Measurements from ENCODE around the gene TPBGL.
A peak's percentile ranks its signal among the peaks of the same experiment; 100 is the strongest.

TPBGL gene

GRCh38 chr11:75240311-75241035, at the start of gene TPBGL:
TSS of gene TPBGL (plus strand) at chr11:75240774. CDS start at chr11:75241050, 276 bp downstream.
- peak; percentile 16 for DNase-seq (ENCODE audit: low read depth, low spot score)

DNA sequence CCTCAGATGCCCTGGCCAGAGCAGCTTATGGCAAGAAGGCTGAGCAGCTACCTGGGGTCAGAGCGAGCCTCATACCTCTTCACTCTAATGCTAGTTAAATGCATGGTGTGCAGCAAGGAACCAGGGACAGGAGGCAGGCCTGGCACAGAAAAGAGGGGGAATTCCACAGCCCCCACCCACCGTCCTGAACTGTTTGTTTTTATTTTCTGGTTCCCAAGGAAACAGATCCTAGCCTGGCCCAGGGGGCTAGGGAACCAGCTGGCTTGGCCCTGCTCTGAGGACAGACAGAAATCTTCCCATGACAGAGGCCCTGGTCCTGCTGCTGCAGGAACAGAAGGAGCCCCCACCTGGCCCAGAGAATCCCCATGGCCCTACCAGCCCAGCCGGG, 49.2 kb upstream of the TPBGL start:
- DNase-seq (ENCODE audit: low read depth, low spot score): peak; percentile 8

DNA sequence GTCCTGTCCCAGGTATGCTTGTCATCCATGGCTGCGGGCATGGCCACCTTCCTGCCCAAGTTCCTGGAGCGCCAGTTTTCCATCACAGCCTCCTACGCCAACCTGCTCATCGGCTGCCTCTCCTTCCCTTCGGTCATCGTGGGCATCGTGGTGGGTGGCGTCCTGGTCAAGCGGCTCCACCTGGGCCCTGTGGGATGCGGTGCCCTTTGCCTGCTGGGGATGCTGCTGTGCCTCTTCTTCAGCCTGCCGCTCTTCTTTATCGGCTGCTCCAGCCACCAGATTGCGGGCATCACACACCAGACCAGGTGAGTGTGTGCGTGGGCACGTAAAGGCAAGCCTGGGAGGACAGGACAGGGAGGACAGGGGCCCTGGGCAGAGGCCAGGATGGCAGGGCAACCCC, 47.3 kb upstream of the TPBGL start:
- DNase-seq (ENCODE audit: low read depth, low spot score): no peak

DNA sequence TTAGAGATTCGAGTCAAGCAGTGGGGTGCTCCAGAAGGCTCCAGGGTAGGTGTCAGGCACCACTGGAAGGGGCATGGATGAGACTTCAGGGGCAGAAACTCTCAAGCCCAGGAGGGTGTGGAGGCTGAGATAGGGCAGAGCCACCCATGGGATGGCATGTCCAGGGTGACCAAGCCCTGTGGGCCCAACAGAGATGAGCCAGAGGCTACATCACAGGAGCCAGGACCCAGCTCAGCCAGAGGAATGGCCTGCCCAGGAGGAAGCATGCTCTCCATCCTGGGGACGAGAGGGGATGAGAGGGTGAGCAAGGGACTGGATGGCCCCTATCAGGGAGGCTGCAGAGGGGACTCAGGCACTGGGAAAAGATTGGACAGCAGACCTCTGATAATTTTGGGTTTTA, 46.9 kb upstream of the TPBGL start:
- DNase-seq (ENCODE audit: low read depth, low spot score): no peak

DNA sequence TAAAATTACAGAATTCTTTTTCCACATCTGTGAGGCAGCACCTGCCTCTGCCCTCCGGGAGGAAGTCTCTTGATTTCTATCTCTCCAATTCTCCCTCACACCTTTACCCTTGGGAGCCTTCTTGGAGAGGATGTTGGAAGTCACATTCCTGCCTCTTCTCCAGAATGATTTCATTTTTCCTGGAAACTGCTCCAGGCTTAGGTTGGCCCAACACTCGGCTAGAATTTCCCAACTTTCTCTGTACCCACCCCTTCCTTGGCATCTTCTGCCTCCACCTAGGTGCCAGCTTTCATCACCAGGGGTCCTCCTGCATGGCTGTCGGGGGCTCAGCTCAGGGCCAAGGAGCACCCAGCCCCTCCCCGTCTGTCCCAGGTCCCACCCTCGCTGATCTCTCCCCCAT, 46.4 kb upstream of the TPBGL start:
- no peak for DNase-seq (ENCODE audit: low read depth, low spot score)

DNA sequence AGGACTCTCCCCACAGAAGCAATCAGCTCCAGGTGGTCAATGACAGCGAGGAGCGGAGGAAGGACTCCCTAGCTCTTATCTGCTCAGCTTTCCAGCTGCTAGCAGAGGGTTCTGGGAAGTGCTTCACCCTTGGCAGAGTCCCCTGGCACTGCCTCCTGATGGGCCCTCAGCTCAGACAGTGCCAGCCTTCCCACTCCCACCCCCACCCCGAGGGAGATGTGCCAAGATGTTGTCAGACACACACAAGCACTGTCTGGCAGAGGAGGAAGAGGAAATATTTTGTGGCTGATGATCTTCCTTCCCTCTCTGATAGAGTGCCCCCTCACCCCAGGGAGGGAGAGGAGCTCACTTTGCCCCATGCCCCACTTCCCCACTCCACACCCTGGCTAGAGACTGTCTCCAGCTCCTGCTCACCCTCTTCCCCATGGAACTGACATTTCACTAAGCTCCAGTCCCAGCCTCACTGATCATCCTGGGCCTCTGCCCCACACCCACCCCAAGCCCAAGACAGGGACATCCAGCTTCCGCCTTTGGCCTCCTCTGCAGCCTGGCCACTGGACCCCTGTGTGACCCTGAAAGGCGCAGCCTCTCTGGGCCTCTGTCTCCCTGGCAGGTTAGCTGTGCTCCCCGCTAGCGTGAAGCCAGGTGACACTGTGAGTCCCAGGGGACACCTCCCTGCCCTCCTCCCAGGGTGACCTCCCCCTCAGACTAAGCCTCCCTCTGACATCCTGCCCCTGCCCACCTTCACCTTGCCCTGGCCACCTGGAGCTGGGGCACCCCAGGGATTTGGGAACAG, 45.2 kb upstream of the TPBGL start:
- DNase-seq (ENCODE audit: low read depth, low spot score): no peak

DNA sequence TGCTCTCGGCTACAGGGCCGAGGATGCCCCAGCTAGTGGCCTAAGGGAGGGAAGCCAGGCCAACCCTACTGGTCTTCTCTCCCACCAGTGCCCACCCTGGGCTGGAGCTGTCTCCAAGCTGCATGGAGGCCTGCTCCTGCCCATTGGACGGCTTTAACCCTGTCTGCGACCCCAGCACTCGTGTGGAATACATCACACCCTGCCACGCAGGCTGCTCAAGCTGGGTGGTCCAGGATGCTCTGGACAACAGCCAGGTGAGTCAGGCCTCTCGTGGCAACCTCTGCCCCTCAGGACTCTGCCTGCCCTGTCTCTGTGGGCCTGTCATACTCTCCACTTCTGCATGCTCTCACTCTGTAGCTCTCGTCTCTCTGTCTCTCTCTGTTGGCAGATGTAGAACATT, 44.1 kb upstream of the TPBGL start:
- no peak for DNase-seq (ENCODE audit: low read depth, low spot score)

DNA sequence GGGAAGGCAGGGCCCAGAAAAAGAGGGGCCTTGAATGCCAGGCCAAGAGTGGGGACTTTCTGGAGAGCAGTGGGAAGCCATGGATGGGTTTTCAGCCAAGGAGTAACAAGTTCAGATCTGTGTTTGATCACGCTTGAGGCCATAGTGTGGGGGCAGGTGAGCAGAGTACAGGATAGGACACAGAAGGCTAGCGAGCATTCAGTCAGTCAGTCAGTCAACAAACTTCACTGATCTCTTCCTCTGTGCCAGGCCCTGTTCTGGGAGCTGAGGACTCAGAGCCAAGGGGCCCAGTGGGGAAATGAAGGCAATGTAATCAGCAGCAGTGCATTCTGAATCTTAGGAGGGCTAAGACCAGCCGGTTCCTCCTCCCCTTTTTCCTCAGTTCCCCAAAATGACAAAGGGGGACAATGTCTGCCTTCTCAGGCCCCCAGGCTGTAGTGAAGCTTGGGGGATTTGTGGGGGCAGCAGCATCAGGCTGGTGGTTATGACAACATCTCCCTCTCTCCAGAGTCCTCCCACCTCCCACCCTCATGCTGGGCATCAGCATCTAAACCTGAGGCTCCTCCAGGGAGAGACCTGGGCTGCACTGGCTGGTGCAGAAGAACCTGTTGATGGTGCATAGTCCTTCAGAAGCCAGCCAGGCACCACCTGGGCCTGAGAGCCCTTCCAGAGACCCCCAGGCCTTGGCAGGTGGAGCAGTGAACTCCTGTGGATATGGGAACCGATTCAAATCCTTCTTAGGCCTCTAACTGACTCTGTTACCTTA, 42.9 kb upstream of the TPBGL start:
- no peak for DNase-seq (ENCODE audit: low read depth, low spot score)

DNA sequence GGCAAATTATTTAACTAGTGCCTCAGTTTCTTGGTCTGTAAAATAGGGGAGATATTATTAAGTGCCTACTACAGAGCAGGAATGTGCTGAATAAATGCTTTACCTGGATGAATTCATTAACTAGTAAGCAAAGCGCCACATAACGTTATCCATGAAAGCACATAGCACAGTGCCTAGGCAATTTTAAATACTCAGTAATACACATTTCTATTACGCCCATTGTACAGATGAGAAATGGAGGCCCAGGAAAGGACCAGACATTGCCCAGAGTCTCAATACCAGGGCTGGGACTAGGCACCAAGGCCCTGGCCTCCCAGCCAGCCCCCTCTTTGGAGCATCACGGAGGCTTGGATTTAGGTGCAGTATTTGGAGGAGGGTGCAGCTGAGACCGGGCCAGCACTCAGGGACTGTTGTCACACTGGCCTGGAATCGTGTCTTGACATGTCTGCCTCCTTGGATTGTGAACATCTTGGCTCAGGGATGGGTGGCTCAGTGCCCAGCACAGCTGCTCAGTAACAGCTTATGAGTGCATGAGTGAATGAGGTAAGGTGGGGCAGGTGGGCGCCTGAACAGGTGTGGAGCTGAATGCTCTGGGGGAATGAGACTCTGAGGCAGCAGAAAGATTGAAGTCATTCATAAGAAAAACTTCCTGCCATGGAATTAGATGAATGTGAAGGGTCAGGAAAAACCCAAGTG, 42.1 kb upstream of the TPBGL start:
- no peak for DNase-seq (ENCODE audit: low read depth, low spot score)

DNA sequence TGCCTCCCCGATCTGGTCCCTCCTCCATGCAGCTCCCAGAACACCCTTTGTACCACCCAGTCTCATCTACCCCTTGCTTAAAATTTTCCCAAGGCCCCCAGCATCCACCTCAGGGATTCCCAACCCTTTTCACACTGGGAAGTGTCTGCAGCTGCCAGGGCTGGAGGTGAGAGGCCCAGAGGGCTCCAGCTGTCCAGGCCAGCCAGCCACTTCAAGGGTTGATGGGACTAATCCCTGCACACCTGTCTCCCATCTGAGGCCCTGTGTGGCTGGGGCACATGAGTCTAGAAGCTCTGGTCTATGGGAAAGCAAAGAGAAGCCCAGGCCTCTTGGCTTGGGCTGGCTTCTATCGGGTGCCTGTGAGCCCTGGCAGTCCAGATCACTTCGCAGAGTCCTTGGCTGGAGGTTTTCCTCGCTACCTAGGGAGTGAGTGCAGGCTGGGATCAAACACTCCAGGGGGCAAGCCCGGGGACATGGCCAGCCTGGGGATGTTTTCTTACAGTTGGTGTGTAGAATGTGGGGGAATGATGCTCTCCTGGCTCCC, 41.1 kb upstream of the TPBGL start:
- no peak for DNase-seq (ENCODE audit: low read depth, low spot score)

DNA sequence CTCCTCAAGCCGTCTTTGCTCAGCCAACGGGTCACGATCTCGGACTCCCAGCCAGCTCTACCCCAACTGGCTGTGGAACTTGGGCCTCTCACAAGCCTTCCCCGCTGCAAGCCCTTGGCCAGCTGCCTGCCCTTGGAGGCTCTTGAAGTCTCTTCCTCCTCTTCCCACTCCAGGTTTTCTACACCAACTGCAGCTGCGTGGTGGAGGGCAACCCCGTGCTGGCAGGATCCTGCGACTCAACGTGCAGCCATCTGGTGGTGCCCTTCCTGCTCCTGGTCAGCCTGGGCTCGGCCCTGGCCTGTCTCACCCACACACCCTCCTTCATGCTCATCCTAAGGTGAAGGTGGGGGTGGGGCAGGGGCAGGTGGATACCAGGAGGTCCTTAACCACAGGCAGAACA, 40.5 kb upstream of the TPBGL start:
- no peak for DNase-seq (ENCODE audit: low read depth, low spot score)

GRCh38 chr11:75200531-75200930, 40.0 kb upstream of the TPBGL start:
- no peak for DNase-seq (ENCODE audit: low read depth, low spot score)

DNA sequence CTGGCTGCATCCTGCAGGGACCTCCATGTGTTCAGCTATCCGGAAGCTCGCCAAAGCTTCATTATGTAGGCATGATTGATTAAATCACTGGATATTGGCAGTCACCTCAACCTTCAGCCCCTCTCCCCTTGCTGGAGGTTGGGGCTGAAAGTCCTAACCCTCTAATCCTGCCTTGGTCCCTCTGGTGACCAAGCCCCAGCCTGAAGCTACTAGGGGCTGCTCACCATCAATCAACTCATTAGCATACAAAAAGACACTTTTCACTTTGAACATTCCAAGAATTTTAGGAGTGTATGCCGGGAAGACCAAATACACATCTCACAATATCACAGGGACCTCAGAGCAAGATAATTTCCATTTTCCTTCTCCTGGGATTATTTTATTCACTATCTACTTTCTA, 38.8 kb upstream of the TPBGL start:
- DNase-seq (ENCODE audit: low read depth, low spot score): no peak

DNA sequence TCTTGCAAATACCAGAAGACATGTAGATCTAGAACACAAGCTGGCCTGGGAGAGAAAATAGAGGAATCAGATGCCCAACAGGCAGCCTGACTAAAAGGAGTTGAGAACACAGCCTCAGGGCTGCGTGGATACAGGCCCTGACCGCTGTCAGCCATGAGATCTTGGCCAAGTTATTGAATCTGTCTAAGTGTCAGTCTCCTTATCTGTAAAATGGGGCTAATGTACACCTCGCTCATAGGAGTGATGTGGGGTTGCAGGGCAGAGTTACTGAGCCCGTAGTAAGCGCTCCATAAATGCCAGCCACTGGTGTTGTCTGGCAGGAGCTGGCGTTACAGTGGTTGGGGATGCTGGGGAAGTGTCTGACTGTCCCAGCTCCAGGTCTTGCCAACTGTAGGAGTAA, 38.4 kb upstream of the TPBGL start:
- DNase-seq (ENCODE audit: low read depth, low spot score): no peak

- DNase-seq (ENCODE audit: low read depth, low spot score): no peak
These were observed 37.4 kb upstream of the TPBGL start for GRCh38 chr11:75203138-75203537.

GRCh38 chr11:75203641-75204011, 36.9 kb upstream of the TPBGL start:
- DNase-seq (ENCODE audit: low read depth, low spot score): no peak

- DNase-seq (ENCODE audit: low read depth, low spot score): no peak
These were observed 36.4 kb upstream of the TPBGL start for GRCh38 chr11:75204012-75204674.

GRCh38 chr11:75204685-75205563, 35.6 kb upstream of the TPBGL start:
- peak; percentile 86 for DNase-seq (ENCODE audit: low read depth, low spot score)

GRCh38 chr11:75205564-75206020, 35.0 kb upstream of the TPBGL start:
- DNase-seq (ENCODE audit: low read depth, low spot score): no peak

- DNase-seq (ENCODE audit: low read depth, low spot score): no peak
These were observed 32.1 kb upstream of the TPBGL start for GRCh38 chr11:75208446-75208845.

Measured in astrocyte of the hippocampus (primary cell).